AG10803 (cell line): Measurements from ENCODE around the gene TBC1D16.

Source experiments
- DNase-seq: peaks from one replicate; pipeline ENCODE4 v3.0.0; 2010; ENCODE audit warnings: low read depth
- H3K4me3 ChIP-seq: 2 replicates; pipeline ENCODE4 v1.5.1; 2011; ENCODE audit warnings: mild to moderate bottlenecking, low read length, control low read depth
- TF ChIP-seq, protein P1 (sequence below): conservative IDR thresholded peaks from 2 replicates; pipeline ENCODE4 v1.5.1; 2011; ENCODE audit warnings: mild to moderate bottlenecking, low read length, control low read depth, inconsistent platforms

TBC1D16 gene

DNA sequence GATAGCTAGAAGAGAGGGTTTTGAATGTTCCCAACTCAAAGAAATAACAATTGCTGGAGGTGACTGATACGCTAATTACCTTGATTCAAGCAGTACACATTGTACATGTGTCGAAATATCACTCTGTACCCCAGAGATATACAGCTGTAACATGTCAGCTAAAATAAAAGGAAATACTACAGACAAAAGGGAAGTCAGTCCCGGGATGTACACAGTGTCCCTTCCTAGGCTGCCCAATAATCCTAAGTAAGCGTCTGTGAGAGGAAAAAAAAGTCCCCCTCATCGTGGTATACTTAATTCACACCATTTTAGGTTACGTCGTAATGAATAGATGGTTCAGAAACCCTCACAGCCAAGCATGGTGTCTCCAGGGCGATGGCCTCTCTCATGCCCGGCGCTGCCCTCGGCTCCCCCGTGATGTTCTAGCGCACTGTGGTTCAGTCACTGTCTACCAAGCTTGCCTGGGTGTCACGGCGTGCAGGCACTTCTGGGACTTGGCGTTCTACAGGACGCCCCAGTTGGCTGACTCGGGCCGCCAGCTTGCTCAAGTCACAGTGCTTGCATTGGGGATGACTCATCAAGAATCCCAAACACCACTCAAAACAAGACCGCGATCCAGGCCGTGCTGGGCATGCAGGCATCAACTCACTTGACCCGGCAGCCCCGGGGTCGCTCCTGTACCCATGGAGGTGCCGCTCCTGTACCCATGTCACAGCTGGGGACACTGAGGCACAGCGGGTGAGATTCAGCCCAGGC is 28.3 kb upstream of the TBC1D16 start:
- H3K4me3 ChIP-seq, result no peak overlapping the region
- TF ChIP-seq, protein P1, sequence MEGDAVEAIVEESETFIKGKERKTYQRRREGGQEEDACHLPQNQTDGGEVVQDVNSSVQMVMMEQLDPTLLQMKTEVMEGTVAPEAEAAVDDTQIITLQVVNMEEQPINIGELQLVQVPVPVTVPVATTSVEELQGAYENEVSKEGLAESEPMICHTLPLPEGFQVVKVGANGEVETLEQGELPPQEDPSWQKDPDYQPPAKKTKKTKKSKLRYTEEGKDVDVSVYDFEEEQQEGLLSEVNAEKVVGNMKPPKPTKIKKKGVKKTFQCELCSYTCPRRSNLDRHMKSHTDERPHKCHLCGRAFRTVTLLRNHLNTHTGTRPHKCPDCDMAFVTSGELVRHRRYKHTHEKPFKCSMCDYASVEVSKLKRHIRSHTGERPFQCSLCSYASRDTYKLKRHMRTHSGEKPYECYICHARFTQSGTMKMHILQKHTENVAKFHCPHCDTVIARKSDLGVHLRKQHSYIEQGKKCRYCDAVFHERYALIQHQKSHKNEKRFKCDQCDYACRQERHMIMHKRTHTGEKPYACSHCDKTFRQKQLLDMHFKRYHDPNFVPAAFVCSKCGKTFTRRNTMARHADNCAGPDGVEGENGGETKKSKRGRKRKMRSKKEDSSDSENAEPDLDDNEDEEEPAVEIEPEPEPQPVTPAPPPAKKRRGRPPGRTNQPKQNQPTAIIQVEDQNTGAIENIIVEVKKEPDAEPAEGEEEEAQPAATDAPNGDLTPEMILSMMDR, result no peak
- peak; percentile 25 for DNase-seq

DNA sequence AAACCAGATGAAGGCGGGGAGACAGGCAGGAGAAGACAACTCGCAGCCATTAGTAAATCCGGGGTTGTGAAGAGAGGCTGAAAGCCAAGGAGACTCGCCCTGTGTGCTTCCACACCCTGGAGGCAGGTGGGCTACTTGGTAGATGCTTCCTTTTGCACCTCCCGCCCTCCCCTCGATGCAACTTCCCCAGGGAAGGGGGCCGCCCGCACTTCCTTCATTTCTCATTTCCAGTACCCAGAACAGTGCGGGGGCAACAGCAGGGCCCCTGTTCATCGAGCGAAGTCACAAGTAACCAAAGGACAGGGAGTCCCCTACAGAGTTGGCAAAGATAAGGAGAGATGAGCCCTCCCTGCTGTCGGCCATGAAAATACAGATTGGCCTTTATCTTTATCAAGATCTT is 25.7 kb upstream of the TBC1D16 start:
- DNase-seq, result no peak
- TF ChIP-seq, protein P1, result no peak
- no peak overlapping the region for H3K4me3 ChIP-seq

DNA sequence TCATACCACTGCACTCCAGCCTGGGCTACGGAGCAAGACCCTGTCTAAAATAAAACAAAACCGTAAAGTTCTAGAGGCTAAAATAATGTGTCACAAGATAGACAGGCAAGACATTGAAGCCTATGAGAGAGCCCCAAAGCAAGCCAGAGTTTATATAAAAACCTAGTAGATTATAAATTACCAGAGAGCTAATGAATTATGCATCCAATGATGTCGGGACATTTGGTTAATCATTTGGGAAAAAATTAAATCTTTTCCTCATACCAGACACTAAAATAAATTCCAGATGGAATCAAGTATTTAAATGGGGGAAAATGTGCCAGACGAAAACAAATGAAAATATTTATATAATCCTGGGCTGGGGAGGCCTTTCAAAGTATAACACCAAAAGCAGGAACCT is 25.0 kb upstream of the TBC1D16 start:
- no peak overlapping the region for H3K4me3 ChIP-seq
- TF ChIP-seq, protein P1, result no peak
- peak; percentile 14 for DNase-seq

DNA sequence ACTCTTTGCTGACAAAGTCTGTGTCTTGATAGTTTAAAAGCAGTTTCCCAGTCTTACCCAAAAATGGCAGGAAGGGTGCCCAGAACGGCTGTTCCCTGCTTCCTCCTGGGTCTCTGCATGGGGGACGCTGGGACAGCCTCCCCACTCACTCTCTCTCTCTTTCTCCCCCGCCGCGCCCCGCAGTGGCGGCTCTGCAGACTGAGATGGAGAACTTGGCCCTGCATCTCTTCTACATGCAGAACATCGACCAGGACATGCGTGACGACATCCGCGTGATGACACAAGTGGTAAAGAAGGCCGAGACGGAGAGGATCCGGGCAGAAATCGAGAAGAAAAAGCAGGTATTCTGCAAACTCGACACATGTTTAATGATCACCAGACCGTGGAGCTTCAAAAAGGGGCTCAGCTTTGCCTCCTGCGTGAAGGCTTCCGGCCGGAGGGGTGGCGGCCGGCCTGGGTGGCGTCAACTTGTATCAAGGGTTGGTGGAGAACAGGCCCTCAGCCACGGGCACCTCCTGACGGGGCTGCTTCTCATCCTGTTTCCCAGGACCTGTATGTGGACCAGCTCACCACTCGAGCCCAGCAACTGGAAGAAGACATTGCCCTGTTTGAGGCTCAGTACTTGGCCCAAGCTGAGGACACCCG is 22.8 kb upstream of the TBC1D16 start:
- no peak for DNase-seq

DNA sequence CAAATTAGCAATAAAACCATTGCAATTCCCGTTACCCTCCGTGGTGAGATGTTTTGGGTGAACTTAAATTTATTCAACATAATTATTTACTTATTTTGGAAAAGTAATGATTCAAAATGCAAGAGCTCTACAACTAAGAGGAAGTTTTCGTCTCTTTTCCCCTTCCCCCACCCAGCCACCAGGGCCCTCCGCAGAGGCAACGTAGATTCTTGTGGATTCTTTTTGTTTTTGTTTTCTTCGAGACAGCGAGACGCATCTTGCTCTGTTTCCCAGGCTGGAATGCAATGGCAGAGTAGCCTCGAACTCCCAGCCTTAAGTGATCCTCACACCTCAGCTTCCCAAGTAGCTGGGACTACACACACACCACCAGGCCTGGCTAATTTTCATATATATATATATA is 19.9 kb upstream of the TBC1D16 start:
- TF ChIP-seq, protein P1, result no peak
- H3K4me3 ChIP-seq, result no peak overlapping the region
- DNase-seq, result no peak

More for the DNA sequence above, 22.8 kb upstream of the TBC1D16 start:
- no peak overlapping the region for H3K4me3 ChIP-seq
- TF ChIP-seq, protein P1, result no peak

DNA sequence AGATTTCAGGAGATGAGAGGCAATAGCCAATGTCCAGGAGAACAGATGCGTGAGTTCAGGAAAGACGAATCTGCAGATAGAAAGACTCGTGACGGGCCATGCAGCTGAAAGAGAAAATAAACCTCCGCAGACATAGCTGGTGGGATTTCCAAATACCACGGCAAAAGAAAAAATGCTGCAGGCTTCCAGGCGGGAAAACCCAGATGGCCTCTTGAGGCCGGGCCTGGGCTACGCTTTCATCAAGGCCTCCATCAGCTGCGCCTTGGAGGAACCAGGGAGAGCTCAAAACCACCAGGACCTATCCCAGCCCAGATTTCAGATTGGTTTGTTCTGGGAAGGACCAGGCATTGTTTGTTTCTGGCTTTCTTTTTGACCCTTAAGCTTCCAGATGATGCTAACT is 17.4 kb upstream of the TBC1D16 start:
- H3K4me3 ChIP-seq, result no peak overlapping the region
- TF ChIP-seq, protein P1, result no peak
- DNase-seq, result peak; percentile 17

DNA sequence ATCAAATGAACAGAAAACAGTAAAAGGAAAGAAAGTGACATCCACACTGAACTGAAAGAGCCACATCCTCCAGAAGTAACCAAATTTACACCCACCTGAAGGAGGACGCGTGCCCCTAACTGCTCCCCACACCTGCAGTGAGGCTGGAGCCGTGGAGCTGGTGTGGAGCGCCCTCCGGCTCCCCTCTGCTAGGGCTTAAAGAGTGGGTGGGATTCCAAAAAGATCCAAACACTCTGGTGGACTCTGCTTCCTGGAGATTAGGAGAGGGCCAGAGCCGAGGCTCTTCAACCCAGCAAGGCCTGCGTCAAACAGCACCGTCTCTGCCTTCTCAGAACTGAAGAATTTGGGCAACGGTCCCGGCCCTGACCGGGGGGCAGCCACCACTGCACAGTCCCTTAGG is 16.0 kb upstream of the TBC1D16 start:
- TF ChIP-seq, protein P1, result no peak
- no peak overlapping the region for H3K4me3 ChIP-seq
- no peak for DNase-seq
